AG04449 (cell line): ENCODE measurements around the gene AQP7.
A peak's percentile ranks its signal among the peaks of the same experiment; 100 is the strongest.
"Not testable (repeated sequence)": the region's sequence is repeated elsewhere in the genome, so short reads cannot be mapped to it uniquely, and the experiment has no call there.

Source experiments
- CTCF ChIA-PET: fragments of 350-600 bp; formaldehyde crosslinking; extraction: SDS; loops from one replicate; lab custom pipeline; 2021; ENCODE audit warnings: antibody characterized with exemption; lab: Yijun Ruan, JAX
- POLR2A ChIA-PET: fragments of 400-600, 350-600 bp; formaldehyde crosslinking; extraction: SDS; loops from one replicate; lab custom pipeline; 2020; ENCODE audit warnings: antibody characterized with exemption, inconsistent platforms; lab: Yijun Ruan, JAX
- DNase-seq: peaks from one replicate; pipeline ENCODE4 v3.0.0-alpha.2; 2010; ENCODE audit warnings: low read depth, low spot score
- H3K4me3 ChIP-seq: 2 replicates; pipeline ENCODE4 v1.5.1; 2011; ENCODE audit warnings: low read depth, mild to moderate bottlenecking, control low read depth, low read length
- CTCF ChIP-seq: IDR thresholded peaks from one replicate; pipeline ENCODE4 v1.5.1; 2011; ENCODE audit warnings: mild to moderate bottlenecking, moderate library complexity, low read length, control low read depth, inconsistent platforms; ENCODE audit not compliant: insufficient read depth; ENCODE audit errors: missing control alignments

AQP7 gene

GRCh38 chr9:33375238-33375840 lies 27.0 kb downstream of the AQP7 start:
- no peak overlapping the region for H3K4me3 ChIP-seq
- ChIA-PET POLR2A (no interaction called here), CTCF (interaction anchor here (0.6 to 6.2 kb wide), 48 partner anchors 8 to 354 kb away, joined by 3 to 95 read pairs (median 6); partner anchors contain the start of genes ANKRD18B, AQP3 and NOL6)
- TF ChIP-seq CTCF = no peak
- DNase-seq = no peak

DNA sequence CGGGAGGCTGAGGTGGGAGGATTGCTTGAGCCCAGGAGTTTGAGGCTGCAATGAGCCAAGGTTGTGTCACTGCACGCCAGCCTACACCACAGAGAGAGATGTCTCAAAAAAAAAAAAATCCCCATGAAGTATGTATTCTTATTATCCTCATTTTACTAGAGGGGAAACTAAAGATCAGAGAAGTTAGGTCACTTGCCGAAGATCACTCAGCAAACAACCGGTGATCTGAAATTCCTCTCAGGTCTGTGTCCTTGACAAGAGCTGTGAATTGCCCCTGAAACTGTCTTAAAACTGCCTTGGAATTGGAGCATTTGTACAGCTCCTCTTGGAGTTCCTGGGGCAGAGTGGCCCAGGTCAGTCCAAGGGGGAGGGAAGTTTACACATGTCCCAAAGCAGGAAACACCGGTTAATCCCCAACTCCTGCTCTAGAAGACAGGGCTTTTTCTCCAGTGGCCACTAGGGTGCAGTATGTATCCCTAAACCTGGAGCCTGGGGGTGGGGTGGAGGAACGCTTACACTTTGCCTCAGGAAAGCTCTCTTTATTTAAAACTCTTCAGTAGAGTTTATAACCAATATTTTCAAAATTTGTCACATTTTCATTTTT lies 27.6 kb downstream of the AQP7 start:
- H3K4me3 ChIP-seq = no peak overlapping the region
- POLR2A ChIA-PET = no interaction called here
- CTCF ChIA-PET = interaction anchor here (0.6 to 6.2 kb wide), 47 partner anchors 8 to 348 kb away, joined by 3 to 95 read pairs (median 6); partner anchors contain the start of genes ANKRD18B, AQP3 and NOL6
- TF ChIP-seq CTCF = peak; percentile 80
- DNase-seq = peak; percentile 17

DNA sequence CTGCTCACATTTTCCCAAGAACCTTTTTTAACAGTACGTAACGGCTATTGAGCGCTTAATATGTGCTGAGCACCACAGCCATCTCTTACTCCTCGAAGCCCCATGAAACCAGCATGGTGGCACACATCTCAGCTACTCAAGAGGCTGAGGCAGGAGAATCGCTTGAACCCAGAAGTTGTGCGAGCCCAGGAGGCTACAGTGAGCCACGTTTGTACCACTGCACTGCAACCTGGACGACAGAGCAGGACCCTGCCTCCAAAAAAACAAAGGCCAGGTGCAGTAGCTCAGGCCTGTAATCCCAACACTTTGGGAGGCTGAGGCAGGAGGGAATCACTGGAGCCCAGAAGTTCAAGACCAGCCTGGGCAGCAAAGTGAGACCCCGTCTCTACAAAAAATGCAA lies 28.2 kb downstream of the AQP7 start:
- ChIA-PET CTCF (interaction anchor here (0.6 to 6.2 kb wide), 43 partner anchors 9 to 347 kb away, joined by 3 to 95 read pairs (median 6); partner anchors contain the start of genes ANKRD18B, AQP3 and NOL6), POLR2A (no interaction called here)
- no peak overlapping the region for H3K4me3 ChIP-seq
- no peak for DNase-seq
- no peak for TF ChIP-seq CTCF

- POLR2A ChIA-PET = no interaction called here
- CTCF ChIA-PET = interaction anchor here (0.8 to 6.2 kb wide), 15 partner anchors 8 to 350 kb away, joined by 3 to 95 read pairs (median 8); no protein-coding TSS in a partner anchor
- no peak overlapping the region for H3K4me3 ChIP-seq
- DNase-seq = no peak
- no peak for TF ChIP-seq CTCF
These were observed 29.5 kb downstream of the AQP7 start for GRCh38 chr9:33372900-33373299.

DNA sequence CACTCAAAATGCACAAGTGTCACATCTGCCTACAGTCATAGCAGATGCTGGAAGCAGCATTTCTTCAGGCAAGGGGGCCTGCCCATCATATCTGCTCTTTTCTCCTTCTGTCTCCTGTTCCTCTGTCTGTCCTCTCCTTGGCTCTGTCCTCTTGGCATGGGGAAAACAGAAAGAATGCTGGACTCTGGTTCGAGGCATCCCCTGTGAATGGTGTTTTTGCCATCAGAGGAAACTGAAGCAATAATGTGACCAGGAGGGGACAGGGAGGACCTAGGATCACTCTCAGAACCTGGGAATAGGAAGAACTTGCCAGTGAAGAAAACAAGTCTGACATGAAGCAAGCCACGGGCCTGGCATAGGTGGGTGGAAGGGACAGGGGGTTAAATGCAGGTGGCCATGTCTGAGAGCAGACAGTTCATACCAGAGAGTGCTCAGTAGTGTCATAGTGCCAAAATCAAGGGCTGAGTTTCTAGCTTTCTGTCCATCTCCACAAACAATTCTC lies 35.3 kb downstream of the AQP7 start:
- DNase-seq = no peak
- POLR2A ChIA-PET = no interaction called here
- CTCF ChIA-PET = interaction anchor here (3.3 kb wide), 1 partner anchor 7 kb away, joined by 36 read pairs; no protein-coding TSS in a partner anchor
- H3K4me3 ChIP-seq = no peak overlapping the region
- no peak for TF ChIP-seq CTCF

DNA sequence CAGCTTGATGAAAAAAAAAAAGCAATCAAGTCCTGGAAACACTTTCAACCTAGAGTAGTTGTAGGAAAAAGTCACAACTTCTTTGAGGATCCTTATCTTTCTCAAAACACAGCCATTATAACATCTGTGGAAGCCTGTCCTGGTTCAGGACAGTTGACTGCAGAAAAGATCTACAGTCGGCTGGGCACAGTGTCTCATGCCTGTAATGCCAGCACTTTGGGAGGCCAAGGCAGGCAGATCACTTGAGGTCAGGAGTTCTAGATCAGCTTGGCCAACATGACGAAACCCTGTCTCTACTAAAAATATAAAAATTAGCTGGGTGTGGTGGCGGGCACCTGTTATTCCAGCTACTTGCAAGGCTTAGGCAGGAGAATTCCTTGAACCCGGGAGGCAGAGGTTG lies 37.6 kb downstream of the AQP7 start:
- H3K4me3 ChIP-seq, POLR2A ChIA-PET, DNase-seq: not testable (repeated sequence)
- CTCF ChIA-PET = interaction anchor here (1.0 to 3.3 kb wide), 2 partner anchors 10 to 101 kb away, joined by 4 to 36 read pairs; no protein-coding TSS in a partner anchor
